Superior temporal gyrus (tissue), 1 donor: ENCODE measurements around the gene FES.
"Not testable (repeated sequence)": the region's sequence is repeated elsewhere in the genome, so short reads cannot be mapped to it uniquely, and the experiment has no call there.

Source experiments
- DNase-seq: peaks from one replicate; pipeline ENCODE4 v3.0.0-alpha.2; 2016; ENCODE audit errors: extremely low spot score

The FES gene

GRCh38 chr15:90891346-90891949 is 7.1 kb downstream of the FES start:
- no peak for DNase-seq

DNA sequence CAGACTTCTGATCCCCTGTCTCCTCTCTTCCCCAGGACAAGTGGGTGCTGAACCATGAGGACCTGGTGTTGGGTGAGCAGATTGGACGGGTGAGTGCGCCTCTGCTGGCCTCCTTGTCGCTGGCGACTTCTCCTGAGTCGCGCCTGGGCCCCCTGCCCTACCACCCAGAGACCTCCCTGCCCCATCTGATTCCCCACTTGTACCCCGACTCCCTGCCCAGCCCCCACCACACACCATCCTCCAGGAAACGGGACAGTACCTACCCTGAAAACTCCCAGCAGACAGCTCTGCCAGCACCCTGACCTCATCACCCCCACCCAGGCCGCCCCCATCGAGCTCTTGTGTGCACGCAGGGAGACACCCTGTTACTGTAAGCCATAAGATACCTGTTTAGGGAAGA is 7.7 kb downstream of the FES start:
- no peak for DNase-seq

- no peak for DNase-seq
These were observed 8.3 kb downstream of the FES start for GRCh38 chr15:90892498-90893174.

DNA sequence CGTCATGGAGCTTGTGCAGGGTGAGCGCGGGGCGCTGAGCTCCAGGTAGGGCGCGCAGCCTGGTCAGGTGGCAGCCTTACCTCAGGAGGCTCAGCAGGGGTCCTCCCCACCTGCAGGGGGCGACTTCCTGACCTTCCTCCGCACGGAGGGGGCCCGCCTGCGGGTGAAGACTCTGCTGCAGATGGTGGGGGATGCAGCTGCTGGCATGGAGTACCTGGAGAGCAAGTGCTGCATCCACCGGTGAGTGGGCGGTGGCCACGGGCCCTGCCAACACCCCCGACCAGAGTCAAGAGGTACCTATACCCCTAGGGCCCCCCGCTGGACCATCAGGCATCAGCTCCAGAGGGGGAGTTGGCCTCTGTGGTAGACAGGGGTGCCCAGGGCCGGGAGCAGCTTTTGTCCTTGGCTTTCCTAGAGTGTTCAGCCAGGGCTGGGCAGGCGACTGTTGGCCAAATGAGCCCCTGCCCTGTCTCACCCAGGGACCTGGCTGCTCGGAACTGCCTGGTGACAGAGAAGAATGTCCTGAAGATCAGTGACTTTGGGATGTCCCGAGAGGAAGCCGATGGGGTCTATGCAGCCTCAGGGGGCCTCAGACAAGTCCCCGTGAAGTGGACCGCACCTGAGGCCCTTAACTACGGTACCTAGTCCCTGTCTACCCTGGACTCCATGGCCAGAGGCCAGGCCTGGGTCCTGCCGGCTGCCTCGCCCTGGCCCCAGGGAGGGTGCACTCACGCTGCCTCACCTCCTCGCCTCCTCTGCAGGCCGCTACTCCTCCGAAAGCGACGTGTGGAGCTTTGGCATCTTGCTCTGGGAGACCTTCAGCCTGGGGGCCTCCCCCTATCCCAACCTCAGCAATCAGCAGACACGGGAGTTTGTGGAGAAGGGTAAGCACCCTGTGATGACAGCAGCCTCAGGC is 9.1 kb downstream of the FES start:
- no peak for DNase-seq

GRCh38 chr15:90895571-90896117 is 11.3 kb downstream of the FES start:
- DNase-seq = peak; percentile 86

- not testable (repeated sequence) for DNase-seq
These were observed 12.9 kb downstream of the FES start for GRCh38 chr15:90897131-90897655.

- peak; percentile 73 for DNase-seq
These were observed 17.1 kb downstream of the FES start for GRCh38 chr15:90901175-90902039.

DNA sequence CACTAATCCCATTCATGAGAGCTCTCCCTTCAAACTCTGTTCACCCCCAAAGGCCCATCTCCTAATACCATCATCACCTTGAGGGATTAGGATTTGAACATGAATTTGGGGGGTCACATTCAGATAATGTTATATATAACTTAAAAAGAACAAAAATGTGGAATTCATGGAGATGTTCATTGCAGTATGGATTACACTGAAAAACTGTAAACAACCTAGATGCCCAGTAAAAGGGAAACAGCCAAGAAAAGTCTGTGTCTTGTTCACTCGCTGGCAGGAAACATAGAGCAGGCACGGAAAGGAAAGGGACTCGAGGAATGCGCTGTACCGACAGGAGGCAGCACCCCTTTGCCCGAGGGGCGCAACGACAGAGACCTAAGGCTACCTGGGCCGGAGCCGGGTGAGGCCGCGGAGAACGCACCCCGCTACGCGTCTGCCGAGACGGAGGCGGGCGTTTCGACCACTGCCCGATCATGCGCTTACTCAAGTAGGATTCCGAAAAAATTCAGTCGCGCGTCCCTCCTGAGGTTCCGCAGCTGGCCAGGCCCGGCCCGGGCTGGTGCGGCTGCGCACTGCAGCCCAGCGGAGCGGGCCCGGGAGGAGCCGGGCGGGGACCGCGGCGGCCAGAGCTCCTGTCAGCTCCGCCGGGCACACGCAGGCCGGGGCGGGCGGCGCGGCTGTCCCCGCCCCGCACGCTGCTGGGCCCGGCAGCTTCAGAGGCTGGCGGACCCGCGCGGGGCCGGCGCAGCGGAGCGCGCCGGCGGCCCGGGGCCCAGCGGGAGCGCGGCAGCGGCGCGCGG is 17.9 kb downstream of the FES start:
- DNase-seq = peak; percentile 87

DNA sequence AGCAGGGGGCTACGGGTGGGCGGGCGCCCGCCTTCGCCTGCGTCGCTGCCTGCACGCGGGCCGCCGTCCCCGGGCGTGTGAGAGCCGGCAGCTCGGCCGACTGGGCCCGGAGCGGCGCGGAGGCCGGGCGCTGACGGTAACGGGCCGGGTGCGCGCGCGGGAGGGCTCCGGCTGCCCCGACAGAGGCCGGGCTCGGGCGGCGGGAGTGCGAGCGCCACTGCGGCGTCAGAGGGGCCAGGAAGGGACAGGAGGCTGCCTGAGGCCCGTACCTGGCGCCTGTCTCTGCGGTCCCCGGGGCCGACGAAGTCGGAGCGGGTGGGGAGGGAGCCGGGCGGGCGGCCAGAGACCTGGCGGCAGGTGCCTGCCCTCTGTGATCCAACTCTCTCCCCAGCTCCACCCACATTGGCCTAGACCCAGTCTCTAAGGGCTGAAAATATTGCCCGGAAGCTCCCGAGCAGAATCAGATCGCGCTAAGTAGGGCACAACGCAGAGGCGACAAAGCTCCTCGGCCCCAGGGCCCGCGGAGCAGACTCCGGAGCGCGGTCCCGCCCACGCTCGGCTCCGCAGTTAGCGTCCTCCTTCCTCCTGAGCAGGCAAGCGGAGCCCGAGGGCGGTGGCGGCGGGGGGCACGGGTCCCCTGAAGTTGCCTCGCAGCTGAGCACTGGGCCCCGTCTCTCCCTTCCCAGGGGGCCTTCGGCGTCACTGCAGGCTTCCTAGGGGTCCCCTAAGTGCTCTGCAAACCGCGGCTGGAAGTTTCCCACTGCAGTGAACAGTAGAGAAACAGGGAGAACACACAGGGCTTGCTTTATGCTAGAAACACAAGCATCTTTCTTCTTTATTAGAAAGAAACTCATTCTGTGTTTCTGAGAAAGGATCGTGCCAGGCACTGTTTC is 18.8 kb downstream of the FES start, which contains the start of gene MAN2A2:
Gene MAN2A2 (plus strand): TSS at position 463 of the 893 bp plus-strand sequence. CDS start 906 bp downstream, outside the sequence.
- DNase-seq = peak; percentile 90

- DNase-seq = no peak
These were observed 19.6 kb downstream of the FES start for GRCh38 chr15:90903733-90904536.

DNA sequence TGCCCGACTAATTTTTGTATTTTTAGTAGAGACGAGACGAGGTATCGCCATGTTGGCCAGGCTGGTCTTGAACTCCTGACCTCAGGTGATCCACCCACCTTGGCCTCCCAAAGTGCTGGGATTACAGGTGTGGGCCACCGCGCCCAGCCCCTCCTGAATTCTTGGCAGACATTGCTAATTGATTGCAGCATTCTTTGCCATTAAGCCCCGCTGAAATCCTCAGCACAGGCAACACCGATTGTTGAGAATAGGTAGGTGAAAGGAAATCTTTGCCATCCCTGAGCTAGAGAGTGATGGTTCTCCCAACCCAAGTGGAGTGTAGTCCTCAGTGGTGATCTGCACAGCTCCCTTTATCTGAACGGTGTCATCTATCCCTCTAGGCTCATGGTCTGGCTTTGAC is 20.4 kb downstream of the FES start:
- DNase-seq = no peak

DNA sequence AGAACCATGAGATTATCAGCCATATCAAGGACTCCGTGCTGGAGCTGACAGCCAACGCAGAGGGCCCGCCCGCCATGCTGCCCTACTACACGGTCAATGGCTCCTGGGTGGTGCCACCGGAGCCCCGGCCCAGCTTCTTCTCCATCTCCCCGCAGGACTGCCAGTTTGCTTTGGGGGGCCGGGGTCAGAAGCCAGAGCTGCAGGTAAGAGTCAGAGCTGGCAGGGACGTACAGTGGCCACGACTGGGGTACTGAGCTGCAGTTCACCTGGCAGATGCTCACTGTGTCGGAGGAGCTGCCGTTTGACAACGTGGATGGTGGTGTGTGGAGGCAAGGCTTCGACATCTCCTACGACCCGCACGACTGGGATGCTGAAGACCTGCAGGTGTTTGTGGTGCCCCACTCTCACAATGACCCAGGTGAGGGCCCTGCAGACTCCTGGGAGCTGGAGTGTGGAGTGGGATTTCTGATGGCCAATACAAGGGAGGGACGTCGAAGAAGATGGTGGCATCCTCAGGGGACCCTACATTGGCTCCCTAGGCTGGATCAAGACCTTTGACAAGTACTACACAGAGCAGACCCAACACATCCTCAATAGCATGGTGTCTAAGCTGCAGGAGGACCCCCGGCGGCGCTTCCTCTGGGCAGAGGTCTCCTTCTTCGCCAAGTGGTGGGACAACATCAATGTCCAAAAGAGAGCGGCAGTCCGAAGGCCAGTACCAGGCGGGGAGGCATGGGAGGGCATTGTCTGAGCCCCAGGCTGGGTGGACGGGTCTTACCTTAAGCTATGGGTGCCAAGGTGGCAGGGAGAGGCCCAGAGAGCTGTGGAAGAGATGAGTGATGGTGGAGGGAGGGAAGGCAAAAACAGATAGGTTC is 21.2 kb downstream of the FES start:
- DNase-seq = no peak

DNA sequence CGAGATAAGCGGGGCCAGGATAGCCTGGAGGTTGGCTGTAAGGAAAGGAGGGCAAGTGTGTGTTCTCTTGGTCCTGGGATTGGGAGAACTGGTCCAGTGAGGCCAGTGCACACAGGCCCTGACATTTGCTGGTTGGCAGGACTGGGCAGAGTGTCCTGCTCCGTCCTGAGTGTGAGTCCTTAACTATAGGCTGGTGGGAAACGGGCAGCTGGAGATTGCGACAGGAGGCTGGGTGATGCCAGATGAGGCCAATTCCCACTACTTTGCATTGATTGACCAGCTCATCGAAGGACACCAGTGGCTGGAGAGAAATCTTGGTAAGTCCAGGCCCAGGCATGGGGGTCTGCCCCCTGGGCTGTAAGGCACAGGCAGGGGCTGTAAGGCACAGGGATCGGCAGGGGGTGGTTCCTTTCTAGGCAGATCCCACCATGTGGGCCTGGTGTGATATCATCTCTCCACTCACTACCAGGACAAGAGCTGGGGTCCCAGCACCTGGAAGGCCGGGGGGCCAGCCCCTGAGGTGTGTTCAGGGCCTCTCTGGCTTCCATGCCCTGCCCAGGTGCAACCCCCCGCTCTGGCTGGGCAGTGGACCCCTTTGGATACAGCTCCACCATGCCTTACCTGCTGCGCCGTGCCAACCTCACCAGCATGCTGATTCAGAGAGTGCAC is 22.0 kb downstream of the FES start:
- no peak for DNase-seq

DNA sequence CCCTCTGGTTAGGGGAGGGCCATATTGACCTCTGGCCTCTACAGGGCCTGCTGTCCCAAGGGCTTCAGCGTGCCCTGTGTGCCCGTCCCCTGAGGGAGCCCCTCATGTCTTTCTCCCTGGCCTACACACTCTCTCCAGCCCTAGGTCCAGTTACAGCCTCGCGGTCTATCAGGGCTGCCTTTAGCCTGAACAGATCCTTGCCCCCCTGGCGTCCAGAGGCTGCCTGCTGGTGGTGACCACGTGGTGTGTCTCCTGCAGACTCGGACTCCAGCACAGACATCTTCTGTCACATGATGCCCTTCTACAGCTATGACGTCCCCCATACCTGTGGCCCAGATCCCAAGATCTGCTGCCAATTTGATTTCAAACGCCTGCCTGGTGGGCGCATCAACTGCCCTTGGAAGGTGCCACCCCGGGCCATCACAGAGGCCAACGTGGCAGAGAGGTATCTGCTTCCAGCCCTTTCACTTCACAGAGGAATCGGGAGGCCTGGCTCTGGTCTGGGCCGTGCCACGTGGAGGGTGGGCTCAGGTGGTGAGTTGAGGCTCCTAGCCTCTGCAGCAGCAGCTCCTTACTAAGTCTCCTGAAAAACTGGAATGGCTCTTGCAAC is 22.9 kb downstream of the FES start:
- no peak for DNase-seq

GRCh38 chr15:90907838-90908507 is 23.7 kb downstream of the FES start:
- DNase-seq = peak; percentile 71

DNA sequence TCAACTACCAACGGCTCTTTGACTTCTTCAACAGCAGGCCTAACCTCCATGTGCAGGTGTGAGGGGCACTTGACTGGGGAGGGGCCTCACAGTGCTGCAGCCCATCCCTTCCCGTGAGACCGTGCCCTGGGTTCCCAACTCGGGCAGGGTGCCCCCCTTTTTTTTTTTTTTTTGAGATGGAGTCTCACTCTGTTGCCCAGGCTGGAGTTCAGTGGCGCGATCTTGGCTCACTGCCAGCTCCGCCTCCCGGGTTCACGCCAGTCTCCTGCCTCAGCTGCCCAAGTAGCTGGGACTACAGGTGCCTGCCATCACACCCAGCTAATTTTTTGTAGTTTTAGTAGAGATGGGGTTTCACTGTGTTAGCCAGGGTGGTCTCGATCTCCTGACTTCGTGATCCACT is 25.1 kb downstream of the FES start:
- DNase-seq = not testable (repeated sequence)
